GM21576 (cell line): Measurements from ENCODE around the gene SAT1.

Experiments used
- ATAC-seq: cut with Tn5 transposase; IDR thresholded peaks from one replicate; pipeline ENCODE4 v1.9.1; 2021; ENCODE audit warnings: mild to moderate bottlenecking, moderate library complexity; ENCODE audit not compliant: unreplicated experiment

SAT1 gene

DNA sequence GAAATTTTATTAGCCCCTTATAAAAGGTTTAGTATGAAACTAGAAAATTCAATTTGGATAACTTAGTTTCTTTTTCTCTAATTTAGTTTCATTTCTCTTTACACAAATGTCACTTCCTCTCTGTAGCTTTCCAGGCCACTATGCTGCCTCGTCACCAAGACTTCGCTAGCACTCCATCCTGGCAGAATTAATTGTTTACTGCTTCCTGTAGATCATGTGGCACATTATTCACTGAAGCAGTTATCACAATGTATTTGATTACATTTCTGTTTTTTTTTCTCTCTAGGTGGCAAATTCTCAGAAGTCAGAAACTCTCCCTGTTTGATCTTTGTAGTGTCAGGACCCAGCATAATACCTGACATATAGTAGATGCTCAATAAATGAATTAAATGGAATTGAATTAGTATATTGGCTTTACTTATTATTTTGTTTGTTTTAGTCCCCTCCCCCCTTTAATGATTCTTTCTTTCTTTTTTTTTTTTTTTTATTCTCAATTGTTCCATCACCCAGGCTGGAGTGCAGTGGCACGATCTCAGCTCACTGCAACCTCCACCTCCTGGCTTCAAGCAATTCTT is 9.3 kb upstream of the SAT1 start:
- ATAC-seq, result peak; percentile 85

DNA sequence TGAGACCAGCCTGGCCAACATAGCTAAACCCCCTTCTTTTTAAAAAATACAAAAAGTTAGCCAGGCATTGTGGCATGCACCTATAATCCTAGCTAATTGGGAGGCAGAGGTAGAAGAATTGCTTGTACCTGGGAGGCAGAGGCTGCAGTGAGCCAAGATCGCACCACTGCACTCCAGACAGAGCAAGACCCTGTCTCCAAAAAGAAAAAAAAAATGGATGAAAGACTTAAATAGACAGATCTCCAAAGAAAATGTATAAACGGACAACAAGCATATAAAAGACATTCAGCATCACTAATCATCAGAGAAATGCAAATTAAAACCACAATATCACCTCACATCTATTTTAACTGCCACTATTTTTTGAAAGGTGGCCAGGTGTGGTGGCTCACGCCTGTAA is 6.6 kb upstream of the SAT1 start:
- no peak for ATAC-seq

DNA sequence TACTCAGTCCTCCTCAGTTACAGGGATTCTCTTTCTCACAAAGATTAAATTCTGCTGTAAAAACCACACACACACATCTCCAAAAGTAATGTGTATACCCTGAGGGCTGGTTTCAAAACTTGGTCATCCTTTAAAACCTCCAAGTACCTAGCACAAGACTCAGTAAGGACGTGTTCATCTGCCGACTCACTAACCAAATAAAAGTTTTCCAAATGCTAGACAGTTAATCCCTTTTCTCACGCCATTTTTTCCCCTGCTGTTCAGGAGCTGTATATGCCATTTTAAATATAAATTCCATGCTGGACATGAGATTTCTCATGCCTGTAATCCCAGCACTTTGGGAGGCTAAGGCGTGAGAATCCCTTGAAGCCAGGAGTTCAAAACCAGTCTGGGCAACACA is 3.9 kb upstream of the SAT1 start:
- no peak for ATAC-seq

DNA sequence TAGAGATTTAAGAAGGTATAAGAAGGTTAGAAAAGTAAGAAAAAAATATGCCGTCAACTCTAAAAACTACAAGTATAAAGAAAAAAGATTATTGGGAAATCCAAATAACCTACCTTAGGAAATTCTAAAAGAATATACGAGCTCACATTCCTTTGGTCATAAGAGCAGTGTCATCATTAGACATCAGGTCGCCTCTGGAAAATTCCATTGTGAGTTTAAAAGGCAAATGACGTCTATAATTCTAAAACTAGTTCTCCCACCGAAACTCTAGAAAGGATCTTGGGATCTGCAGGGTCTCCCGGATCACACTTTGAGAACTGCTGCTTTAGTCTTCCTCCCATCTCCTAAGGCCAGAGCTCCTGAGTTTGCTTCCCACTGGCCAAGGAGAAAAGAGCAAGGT is 518 bp upstream of the SAT1 start:
- no peak for ATAC-seq

DNA sequence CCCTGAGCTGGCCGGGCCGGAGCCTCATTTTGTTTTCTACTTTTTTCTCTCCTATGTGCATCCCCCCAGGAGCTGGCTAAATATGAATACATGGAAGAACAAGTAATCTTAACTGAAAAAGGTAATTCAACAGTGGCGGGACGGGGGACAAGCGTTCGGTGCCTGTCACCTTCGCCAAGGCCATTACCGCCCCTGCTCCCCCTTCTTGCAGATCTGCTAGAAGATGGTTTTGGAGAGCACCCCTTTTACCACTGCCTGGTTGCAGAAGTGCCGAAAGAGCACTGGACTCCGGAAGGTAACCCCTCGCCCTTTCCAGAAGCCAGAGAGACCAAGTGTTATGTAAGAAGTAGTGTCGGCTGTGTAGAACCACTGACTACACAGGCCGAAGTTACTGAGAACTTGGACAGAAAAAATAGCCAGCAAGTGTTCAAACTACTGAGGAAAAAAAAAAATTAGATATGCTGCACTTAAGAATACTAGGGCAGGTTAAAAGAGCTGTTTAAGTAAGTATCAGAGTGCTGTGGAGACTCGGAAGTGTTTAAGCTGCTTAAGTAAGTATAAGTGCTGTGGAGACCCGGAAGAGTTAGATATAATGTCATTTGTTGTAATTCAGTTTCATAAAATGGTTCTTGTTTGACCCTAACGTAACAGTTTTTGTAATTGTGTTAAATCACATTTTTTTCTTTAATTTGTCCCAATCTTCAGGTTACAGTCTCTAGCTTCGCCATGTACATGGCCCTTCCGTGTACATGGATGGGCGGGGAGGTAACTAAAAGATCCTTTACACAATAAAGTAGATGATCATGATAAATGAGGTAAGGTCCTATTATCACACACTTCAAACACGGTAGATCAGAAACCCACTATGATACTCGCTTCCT is 856 bp downstream of the SAT1 start:
- no peak for ATAC-seq

DNA sequence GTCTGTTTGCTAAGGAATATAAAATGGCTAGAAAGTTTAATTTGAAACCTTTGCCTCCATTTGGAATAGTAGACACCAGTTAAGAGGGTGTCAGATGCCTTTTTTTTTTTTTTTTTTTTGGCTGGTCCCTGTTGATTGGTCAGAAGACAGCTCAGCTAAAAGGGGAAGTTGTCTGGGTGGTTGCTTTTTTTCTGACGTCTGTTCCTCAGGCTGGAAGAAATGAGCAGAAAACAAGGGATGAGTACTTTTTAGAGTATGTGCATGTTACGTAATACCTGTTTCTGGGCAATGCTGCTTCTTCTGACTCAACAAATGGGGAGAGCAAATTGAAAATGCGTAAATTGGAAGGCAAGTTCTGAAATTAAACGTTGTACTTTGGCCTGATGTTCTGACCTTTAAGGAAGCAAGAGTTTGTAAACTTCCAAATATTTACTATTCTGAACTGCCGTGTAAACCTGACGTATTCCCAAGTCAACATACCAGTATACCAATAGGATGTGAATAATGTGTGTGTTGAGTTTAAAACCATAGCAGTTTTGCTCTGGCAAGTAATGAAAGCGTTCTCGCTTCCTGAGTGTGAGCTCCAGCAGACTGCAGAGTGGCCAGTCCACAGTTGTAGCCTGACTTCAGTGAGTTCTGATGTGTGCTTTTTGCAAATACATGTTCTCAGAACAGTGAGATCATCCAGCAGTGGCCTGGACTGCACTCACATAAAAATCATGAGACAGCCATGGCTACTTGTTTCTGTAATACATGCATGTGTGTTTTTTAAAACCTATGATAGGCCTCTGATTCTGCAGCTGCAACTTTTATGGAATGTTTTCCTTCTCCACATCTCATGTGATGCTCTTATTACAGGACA is 1.7 kb downstream of the SAT1 start:
- no peak for ATAC-seq

DNA sequence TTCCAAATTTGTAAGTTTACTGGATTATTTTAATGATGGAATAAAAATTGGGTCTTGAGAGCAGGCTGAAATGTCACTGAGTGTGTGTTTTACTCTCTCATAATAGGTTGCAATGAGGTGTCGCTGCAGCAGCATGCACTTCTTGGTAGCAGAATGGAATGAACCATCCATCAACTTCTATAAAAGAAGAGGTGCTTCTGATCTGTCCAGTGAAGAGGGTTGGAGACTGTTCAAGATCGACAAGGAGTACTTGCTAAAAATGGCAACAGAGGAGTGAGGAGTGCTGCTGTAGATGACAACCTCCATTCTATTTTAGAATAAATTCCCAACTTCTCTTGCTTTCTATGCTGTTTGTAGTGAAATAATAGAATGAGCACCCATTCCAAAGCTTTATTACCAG is 2.6 kb downstream of the SAT1 start:
- no peak for ATAC-seq

DNA sequence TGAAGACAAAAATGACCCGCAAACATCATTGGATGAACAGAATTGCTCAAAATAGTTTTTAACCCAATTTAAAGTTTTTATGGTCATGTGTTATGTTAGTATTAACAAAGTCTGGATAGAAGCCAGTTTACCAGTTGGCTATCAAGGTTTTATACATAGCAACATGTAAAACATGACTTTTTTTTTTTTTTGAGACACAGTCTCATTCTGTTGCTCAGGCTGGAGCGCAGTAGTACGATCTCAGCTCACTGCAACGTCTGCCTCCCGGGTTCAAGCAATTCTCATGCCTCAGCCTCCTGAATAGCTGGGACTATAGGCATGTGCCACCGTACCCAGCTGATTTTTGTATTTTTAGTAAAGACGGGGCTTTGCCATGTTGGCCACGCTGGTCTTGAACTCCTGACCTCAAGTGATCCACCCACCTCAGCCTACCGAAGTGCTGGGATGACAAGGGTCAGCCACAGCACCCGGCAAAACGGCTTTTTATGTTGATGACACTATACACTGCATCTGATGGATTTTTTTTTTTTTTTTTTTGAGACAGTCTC is 3.4 kb downstream of the SAT1 start:
- ATAC-seq, result no peak

DNA sequence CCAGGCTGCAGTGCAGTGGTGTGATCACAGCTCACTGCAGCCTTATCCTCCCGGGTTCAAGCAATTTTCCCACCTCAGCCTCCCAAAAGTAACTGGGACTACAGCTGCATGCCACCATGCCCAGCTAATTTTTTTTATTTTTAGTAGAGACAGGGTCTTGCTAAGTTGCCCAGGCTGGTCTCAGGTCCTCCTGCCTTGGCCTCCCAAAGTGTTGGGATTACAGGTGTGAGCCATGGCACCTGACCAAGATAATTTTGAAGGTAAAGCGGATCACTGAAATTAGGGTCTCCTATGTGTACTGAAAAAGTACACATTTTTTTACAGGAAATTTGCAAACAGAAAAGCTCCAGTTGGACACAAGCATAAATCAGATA is 4.8 kb downstream of the SAT1 start:
- ATAC-seq, result no peak

DNA sequence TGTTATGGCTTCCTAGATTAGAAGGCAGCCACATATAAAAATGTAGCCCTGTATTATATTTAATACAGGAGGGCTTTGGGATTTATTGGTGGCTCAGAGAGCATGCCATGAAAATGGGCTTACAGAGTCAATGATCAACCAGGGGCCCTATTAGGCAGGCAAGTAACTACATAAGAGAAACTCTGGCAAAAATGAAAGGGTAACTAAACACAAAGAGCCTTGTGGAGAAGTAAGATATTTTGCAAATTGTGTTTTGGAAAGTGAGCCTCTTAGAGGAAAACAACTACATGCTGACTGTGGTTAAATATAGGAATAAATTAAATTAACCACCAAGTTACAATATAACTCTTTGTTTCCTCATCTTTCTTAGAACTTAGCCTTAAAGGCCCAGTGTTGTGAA is 5.5 kb downstream of the SAT1 start:
- ATAC-seq, result no peak

DNA sequence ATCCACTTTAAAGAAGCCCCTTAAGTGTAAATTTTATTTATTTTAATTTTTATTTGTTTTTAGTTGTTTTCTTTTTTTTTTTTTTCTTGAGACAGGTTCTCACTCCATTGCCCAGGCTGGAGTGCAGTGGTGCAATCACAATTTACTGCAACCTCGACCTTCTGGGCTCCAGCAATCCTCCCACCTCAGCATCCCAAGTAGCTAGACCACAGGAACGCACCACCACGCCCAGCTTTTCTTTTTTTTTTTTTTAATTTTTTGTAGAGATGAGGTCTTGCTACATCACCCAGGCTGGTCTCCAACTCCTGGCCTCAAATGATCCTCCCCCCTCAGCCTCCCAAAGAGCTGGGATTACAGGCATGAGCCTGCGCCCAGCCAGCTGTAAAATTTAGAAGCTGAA is 6.0 kb downstream of the SAT1 start:
- no peak for ATAC-seq

DNA sequence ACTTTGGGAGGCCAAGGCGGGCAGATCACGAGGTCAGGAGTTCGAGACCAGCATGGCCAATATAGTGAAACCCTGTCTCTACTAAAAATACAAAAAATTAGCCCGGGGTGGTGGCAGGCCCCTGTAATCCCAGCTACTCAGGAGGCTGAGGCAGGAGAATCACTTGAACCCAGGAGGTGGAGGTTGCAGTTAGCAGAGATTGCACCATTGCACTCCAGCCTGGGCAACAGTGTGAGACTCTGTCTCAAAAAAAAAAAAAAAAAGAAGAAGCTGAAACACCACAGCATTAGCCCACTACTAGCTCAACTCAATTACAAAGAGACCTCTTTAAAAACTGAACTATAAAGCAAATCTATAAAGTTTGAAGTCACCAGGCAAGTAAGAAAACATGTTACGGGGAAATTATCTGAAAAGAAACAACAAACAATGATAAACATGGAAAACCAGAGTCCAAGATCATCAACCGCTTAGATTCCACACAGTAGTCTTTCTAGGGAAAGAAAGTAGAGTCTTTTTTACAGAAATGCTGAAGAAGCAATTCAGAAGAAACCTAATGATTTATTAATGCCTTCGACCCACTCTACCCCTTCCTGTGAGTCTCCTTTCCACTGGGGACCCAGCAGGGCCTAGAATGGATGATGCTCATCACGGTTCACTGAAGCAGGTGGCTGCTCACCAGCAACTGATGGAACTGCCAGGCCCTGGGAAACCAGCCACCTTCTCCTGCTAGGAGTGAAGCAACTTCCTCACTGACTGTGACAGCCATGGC is 6.6 kb downstream of the SAT1 start:
- ATAC-seq, result no peak

DNA sequence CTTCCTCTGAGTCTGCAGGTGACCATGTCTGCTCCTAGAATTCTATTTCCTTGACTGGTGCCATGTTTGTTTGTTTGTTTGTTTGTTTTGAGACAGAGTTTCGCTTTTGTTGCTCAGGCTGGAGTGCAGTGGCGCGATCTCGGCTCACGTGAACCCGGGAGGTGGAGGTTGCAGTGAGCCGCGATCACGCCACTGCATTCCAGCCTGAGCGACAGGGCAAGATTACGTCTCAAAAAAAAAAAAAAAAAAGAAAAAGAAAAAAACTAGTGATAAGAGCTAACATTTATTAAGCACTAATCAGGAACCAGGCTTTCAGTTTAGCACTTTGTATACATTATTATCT is 7.2 kb downstream of the SAT1 start:
- no peak for ATAC-seq

DNA sequence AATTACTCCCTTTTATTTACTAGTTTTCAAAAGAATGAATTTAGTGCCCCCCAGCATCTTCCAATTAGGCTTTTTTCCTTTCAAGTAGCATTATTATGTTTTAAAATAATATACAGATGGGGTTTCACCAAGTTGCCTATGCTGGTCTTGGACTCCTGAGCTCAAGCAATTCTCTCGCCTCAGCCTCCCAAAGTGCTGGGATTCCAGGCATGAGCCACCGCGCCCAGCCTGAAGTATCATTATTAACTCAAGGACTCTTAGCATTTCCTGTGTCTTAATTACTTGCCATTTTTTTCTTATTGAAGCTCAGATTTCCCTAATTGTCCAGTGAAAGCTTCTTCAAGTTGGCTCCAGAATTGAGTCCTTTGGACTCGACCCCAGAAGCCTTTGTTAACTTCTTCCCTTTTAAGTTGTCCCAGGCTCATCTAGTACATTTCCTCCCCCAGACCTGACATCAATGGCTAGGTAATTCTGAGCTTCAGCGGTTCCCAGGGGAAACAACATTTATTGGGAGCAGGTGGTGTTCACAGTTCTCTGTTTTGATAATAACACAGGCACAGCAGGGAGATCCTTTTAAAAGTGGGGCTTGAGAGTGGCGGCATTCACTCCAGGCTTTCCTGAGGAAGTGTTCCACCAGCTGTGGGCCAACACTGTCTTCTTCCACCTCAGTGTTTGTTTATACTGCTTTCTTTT is 10.0 kb downstream of the SAT1 start:
- ATAC-seq, result no peak

DNA sequence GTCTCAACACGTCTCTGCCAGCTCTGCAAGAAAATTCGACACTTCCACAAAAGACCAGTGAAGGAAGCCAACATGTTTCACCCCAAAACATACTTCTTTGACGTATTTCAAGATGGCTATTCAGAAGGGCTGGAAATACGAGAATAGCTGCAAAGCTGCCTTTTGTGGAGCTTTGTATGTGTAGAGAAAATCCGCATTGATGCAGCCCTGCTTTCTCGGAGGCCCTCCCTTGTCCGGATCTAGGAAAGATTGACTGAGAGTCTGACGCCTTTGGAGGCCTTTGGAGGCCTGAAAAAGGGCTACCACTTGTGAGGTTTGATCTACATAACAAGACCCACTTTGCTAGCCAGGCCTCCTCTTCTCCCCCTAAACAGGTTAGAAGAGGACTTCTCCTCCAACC is 12.2 kb downstream of the SAT1 start:
- ATAC-seq, result no peak

DNA sequence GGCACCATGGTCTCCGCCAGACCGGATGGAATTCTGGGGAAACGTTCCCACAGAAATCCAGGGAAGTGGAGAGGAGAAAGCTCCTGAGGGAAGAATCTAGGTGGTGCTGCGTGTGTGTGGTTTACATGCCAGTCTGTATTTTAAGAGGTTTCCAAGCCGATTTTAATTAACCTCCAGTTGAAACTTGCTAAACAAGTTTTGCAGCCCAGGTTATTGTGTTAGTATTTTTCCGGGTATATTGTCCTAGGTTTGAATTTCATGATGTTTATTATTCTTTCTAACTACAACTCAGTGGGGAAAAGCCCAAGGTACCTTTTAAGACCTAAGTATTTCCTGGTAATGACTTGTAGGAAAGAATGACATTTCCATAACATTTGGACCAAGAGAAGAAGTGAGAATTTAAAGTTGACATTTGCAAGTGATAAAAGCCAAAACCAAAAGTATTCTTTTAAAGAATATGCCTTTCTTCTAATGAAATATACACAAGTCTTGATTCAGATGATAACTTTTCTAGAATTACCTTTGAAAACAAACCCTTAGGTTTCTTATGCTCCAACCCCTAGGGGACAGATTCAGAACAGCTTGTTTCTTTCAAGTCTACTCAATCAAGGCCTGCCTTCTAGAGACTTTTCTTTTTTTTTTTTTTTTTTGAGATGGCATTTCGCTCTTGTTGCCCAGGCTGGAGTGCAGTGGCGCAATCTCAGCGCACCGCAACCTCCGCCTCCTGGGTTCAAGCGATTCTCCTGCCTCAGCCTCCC is 14.6 kb downstream of the SAT1 start:
- ATAC-seq, result no peak

DNA sequence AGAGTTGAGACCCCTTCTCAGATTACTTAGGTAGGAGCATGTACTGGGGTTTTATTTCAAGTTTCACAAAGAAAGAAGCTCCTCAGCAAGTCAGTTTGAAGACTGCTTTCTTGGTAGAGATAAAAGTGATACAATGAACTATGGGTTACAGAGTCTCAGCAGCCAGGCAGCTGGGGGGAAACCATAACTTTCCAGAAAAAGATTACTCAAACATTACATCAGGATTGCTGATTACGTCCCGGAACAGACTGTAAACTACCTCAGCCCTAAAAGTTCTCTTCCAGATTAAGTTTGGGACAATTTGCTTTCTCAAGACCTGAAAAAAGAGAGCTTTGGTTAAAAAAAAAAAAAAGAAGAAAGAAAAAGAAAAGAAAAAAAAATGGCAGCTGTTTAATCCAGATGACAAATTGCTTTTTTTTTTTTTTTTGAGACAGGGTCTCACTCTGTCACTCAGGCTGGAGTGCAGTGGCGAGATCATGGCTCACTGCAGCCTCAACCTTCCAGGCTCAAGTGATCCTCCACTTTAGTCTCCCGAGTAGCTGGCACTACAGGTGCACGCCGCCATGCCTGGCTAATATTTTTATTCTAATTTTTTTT is 16.6 kb downstream of the SAT1 start:
- no peak for ATAC-seq

DNA sequence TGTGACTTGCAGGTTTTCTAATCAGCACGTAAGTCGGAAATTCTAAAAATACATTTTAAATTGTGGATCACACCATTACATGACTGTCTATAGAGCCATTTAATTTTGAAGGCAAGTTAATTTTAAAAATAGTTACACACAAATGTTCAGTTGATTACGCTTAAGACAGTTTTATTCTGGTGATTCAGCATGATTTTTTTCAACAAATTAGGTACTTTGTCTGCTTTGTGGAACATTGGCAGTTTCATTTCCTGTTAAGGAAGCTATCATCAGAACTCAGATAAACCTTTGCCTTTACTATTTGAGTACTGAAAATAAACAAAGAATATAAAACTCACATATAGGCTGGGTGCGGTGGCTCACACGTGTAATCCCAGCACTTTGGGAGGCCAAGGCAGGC is 19.5 kb downstream of the SAT1 start:
- no peak for ATAC-seq

DNA sequence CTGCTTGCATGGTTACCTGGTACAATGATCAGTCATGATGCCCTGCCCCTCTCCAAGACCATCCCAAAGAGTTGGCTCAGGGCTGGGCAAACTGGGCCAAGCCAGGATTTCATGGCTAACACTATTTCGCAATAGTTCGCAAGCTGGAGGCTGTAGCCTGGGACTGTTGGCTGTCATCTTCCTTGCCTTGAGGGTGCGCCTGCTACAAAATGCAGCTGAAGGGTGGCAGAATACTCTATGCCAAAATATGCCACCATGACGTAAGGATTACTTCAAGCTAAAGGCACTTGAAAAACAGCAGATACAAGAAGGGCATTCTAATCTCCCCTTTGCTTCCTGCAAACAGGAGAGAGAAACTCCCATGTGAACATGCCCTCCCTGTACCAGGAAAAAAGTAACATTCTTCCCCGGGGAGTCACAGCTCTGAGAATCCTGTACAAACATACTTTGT is 21.0 kb downstream of the SAT1 start:
- ATAC-seq, result no peak
